Measurements from ENCODE around the gene NOS3. TPM values are rescaled to one million over a fixed set of nuclear protein-coding genes. Genes with fewer than 3 reads are reported as not detected.

The NOS3 gene
- polyA plus RNA-seq, 1 of the 3 experiments (the other 2 are of a cell fraction) = 0.41 TPM

- H3F3A ChIP-seq (replicated peaks; ENCODE audit: insufficient read depth) = no peaks in the 10 kb centered on the region
- no peak overlapping the region for H2AFZ ChIP-seq (ENCODE audit: low read depth)
- no peak for DNase-seq
- no peak overlapping the region for H3K4me2 ChIP-seq
- WGBS (ENCODE audit: low lambda C conversion rate) = 82% methylated on average over 27 of the region's 27 CpGs
- no peak overlapping the region for H3K4me3 ChIP-seq (ENCODE audit: low read depth in 2 of 2, low read length in 1 of 2)
- ChIA-PET CTCF (interaction anchor here (0.7 to 6.6 kb wide), 7 partner anchors 9 to 67 kb away, joined by 3 to 84 read pairs (median 12); no protein-coding TSS in a partner anchor), POLR2A (no interaction called here)
- H4K20me1 ChIP-seq (ENCODE audit: insufficient read depth) = no peaks in the 10 kb centered on the region
- H3K9ac ChIP-seq = no peak overlapping the region
- H3K9me2 ChIP-seq = no peaks in the 10 kb centered on the region
- no peaks in the 10 kb centered on the region for H3K36me3 ChIP-seq (replicated peaks in 1 of 2; ENCODE audit: control insufficient read depth in 1 of 2, insufficient read depth in 2 of 2, low read length in 1 of 2)
- no peaks in the 10 kb centered on the region for H3K79me2 ChIP-seq (ENCODE audit: insufficient read depth)
- TF ChIP-seq RFX5 (IDR thresholded peaks at IDR 0.05; ENCODE audit: low read length) (no peak), RCOR1 (IDR thresholded peaks at IDR 0.05; ENCODE audit: low read length) (no peak), TEAD4 (IDR thresholded peaks at IDR 0.05; ENCODE audit: borderline replicate concordance, insufficient read depth) (no peak), JUND (IDR thresholded peaks at IDR 0.05) (no peak), YY1 (IDR thresholded peaks at IDR 0.05; ENCODE audit: low read depth) (no peak), USF2 (IDR thresholded peaks at IDR 0.05; ENCODE audit: borderline replicate concordance, low read depth, low read length) (no peak)
- TF ChIP-seq, protein P1, sequence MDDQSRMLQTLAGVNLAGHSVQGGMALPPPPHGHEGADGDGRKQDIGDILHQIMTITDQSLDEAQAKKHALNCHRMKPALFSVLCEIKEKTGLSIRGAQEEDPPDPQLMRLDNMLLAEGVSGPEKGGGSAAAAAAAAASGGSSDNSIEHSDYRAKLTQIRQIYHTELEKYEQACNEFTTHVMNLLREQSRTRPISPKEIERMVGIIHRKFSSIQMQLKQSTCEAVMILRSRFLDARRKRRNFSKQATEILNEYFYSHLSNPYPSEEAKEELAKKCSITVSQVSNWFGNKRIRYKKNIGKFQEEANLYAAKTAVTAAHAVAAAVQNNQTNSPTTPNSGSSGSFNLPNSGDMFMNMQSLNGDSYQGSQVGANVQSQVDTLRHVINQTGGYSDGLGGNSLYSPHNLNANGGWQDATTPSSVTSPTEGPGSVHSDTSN (IDR thresholded peaks at IDR 0.05) = no peak
- peak overlapping the region in 1 of 2 experiments; percentile 89; a peak in 2 of 4 replicates for H3K27ac ChIP-seq (ENCODE audit: low read depth in 2 of 2, low read length in 1 of 2)
- no peaks in the 10 kb centered on the region for H3K9me3 ChIP-seq
- H3K27me3 ChIP-seq (ENCODE audit: insufficient read depth) = peaks cover 15% of the 10 kb centered on the region; the same call in 1 of the 2 replicates
- peaks cover 0 to 92% of the 10 kb centered on the region in 2 experiments; a peak in 2 of 4 replicates for H3K4me1 ChIP-seq (ENCODE audit: control insufficient read depth in 1 of 2, insufficient read depth in 2 of 2, low read depth in 1 of 2, low read length in 1 of 2)
Measured at GRCh38 chr7:150950496-150951180, 40.2 kb upstream of the NOS3 start.

DNA sequence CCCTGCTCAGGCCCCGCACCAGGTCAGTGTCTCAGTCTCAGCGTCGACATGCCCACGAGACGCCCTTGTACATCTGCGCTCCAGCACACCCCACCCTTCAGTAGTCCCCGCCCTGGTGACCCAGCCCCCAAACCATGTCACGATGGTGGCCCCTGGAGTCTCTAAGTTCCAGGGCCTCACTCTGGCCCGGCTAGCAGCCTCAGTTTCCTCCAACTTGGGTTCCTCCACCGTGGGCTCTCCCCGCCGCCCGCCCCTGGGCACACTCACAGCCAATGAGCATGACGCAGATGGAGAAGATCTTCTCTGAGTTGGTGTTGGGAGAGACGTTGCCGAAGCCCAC is 39.7 kb upstream of the NOS3 start:
- H3K79me2 ChIP-seq (ENCODE audit: insufficient read depth) = no peaks in the 10 kb centered on the region
- peak overlapping the region in 1 of 2 experiments; percentile 89; a peak in 1 of 4 replicates for H3K27ac ChIP-seq (ENCODE audit: low read depth in 2 of 2, low read length in 1 of 2)
- H3K4me2 ChIP-seq = no peak overlapping the region
- no peak overlapping the region for H2AFZ ChIP-seq (ENCODE audit: low read depth)
- H3K9me2 ChIP-seq = no peaks in the 10 kb centered on the region
- H3F3A ChIP-seq (replicated peaks; ENCODE audit: insufficient read depth) = no peaks in the 10 kb centered on the region
- no peaks in the 10 kb centered on the region for H3K36me3 ChIP-seq (replicated peaks in 1 of 2; ENCODE audit: control insufficient read depth in 1 of 2, insufficient read depth in 2 of 2, low read length in 1 of 2)
- H3K9me3 ChIP-seq = no peaks in the 10 kb centered on the region
- CTCF ChIA-PET = interaction anchor here (0.7 to 27.1 kb wide), 6 partner anchors 23 to 66 kb away, joined by 3 to 761 read pairs (median 8); no protein-coding TSS in a partner anchor
- no peak overlapping the region for H3K4me3 ChIP-seq (ENCODE audit: low read depth in 2 of 2, low read length in 1 of 2)
- no peak overlapping the region for H3K9ac ChIP-seq
- no peak for DNase-seq
- 87% methylated on average over 16 of the region's 16 CpGs for WGBS (ENCODE audit: low lambda C conversion rate)
- peaks cover 0 to 90% of the 10 kb centered on the region in 2 experiments; a peak in 2 of 4 replicates for H3K4me1 ChIP-seq (ENCODE audit: control insufficient read depth in 1 of 2, insufficient read depth in 2 of 2, low read depth in 1 of 2, low read length in 1 of 2)
- peaks cover 15% of the 10 kb centered on the region; the same call in 1 of the 2 replicates for H3K27me3 ChIP-seq (ENCODE audit: insufficient read depth)
- no peaks in the 10 kb centered on the region for H4K20me1 ChIP-seq (ENCODE audit: insufficient read depth)
- POLR2A ChIA-PET = no interaction called here
- no peak for TF ChIP-seq NRF1 (IDR thresholded peaks at IDR 0.05; ENCODE audit: low read depth, low read length)
- no peak for TF ChIP-seq FOXM1 (IDR thresholded peaks at IDR 0.05; ENCODE audit: low read depth)
- TF ChIP-seq RFX5 (IDR thresholded peaks at IDR 0.05; ENCODE audit: low read length) = no peak
- no peak for TF ChIP-seq EZH2phosphoT487 (IDR thresholded peaks at IDR 0.05; ENCODE audit: borderline replicate concordance, low read depth)
- TF ChIP-seq EP300 (IDR thresholded peaks at IDR 0.05; ENCODE audit: borderline replicate concordance in 1 of 2, low read depth in 1 of 2, low read length in 1 of 2) = no peak
- TF ChIP-seq NFIC (IDR thresholded peaks at IDR 0.05; ENCODE audit: borderline replicate concordance) = no peak
- TF ChIP-seq, protein P2, sequence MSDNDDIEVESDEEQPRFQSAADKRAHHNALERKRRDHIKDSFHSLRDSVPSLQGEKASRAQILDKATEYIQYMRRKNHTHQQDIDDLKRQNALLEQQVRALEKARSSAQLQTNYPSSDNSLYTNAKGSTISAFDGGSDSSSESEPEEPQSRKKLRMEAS (IDR thresholded peaks at IDR 0.05; ENCODE audit: low read depth) = no peak
- TF ChIP-seq RCOR1 (IDR thresholded peaks at IDR 0.05; ENCODE audit: low read length) = no peak
- no peak for TF ChIP-seq TEAD4 (IDR thresholded peaks at IDR 0.05; ENCODE audit: borderline replicate concordance, insufficient read depth)
- no peak for TF ChIP-seq SMC3 (IDR thresholded peaks at IDR 0.05; ENCODE audit: low read depth, low read length)
- no peak for TF ChIP-seq MEF2A (IDR thresholded peaks at IDR 0.05; ENCODE audit: borderline replicate concordance, low read depth)
- TF ChIP-seq, protein P3, sequence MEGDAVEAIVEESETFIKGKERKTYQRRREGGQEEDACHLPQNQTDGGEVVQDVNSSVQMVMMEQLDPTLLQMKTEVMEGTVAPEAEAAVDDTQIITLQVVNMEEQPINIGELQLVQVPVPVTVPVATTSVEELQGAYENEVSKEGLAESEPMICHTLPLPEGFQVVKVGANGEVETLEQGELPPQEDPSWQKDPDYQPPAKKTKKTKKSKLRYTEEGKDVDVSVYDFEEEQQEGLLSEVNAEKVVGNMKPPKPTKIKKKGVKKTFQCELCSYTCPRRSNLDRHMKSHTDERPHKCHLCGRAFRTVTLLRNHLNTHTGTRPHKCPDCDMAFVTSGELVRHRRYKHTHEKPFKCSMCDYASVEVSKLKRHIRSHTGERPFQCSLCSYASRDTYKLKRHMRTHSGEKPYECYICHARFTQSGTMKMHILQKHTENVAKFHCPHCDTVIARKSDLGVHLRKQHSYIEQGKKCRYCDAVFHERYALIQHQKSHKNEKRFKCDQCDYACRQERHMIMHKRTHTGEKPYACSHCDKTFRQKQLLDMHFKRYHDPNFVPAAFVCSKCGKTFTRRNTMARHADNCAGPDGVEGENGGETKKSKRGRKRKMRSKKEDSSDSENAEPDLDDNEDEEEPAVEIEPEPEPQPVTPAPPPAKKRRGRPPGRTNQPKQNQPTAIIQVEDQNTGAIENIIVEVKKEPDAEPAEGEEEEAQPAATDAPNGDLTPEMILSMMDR (IDR thresholded peaks at IDR 0.05) = no peak
- no peak for TF ChIP-seq GABPA (IDR thresholded peaks at IDR 0.05; ENCODE audit: low read depth)
- TF ChIP-seq, protein P4, sequence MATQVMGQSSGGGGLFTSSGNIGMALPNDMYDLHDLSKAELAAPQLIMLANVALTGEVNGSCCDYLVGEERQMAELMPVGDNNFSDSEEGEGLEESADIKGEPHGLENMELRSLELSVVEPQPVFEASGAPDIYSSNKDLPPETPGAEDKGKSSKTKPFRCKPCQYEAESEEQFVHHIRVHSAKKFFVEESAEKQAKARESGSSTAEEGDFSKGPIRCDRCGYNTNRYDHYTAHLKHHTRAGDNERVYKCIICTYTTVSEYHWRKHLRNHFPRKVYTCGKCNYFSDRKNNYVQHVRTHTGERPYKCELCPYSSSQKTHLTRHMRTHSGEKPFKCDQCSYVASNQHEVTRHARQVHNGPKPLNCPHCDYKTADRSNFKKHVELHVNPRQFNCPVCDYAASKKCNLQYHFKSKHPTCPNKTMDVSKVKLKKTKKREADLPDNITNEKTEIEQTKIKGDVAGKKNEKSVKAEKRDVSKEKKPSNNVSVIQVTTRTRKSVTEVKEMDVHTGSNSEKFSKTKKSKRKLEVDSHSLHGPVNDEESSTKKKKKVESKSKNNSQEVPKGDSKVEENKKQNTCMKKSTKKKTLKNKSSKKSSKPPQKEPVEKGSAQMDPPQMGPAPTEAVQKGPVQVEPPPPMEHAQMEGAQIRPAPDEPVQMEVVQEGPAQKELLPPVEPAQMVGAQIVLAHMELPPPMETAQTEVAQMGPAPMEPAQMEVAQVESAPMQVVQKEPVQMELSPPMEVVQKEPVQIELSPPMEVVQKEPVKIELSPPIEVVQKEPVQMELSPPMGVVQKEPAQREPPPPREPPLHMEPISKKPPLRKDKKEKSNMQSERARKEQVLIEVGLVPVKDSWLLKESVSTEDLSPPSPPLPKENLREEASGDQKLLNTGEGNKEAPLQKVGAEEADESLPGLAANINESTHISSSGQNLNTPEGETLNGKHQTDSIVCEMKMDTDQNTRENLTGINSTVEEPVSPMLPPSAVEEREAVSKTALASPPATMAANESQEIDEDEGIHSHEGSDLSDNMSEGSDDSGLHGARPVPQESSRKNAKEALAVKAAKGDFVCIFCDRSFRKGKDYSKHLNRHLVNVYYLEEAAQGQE (IDR thresholded peaks at IDR 0.05; ENCODE audit: low read depth, low read length) = no peak
- no peak for TF ChIP-seq MXI1 (IDR thresholded peaks at IDR 0.05; ENCODE audit: low read depth, low read length)
- no peak for TF ChIP-seq GATA2 (CRISPR knock-in tag; IDR thresholded peaks at IDR 0.05)
